Measurements from ENCODE around the gene ECPAS. TPM values are rescaled to one million over a fixed set of nuclear protein-coding genes. Genes with fewer than 3 reads are reported as not detected.

The ECPAS gene, protein sequence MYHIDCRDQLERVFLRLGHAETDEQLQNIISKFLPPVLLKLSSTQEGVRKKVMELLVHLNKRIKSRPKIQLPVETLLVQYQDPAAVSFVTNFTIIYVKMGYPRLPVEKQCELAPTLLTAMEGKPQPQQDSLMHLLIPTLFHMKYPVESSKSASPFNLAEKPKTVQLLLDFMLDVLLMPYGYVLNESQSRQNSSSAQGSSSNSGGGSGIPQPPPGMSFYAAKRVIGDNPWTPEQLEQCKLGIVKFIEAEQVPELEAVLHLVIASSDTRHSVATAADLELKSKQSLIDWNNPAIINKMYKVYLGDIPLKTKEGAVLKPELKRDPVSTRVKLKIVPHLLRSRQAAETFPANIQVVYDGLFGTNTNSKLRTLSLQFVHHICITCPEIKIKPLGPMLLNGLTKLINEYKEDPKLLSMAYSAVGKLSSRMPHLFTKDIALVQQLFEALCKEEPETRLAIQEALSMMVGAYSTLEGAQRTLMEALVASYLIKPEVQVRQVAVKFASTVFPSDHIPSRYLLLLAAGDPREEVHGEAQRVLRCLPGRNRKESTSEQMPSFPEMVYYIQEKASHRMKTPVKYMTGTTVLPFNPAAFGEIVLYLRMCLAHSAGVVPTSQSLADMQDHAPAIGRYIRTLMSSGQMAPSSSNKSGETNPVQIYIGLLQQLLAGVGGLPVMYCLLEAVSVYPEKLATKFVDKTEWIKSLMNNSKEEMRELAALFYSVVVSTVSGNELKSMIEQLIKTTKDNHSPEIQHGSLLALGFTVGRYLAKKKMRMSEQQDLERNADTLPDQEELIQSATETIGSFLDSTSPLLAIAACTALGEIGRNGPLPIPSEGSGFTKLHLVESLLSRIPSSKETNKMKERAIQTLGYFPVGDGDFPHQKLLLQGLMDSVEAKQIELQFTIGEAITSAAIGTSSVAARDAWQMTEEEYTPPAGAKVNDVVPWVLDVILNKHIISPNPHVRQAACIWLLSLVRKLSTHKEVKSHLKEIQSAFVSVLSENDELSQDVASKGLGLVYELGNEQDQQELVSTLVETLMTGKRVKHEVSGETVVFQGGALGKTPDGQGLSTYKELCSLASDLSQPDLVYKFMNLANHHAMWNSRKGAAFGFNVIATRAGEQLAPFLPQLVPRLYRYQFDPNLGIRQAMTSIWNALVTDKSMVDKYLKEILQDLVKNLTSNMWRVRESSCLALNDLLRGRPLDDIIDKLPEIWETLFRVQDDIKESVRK (N-terminal part only)
- 10 to 100 TPM; 61.4 to 92.8 (median 75.0) TPM for total RNA-seq
- polyA plus RNA-seq, result 10 to 100 TPM; 17.4 to 24.3 (median 19.9) TPM

DNA sequence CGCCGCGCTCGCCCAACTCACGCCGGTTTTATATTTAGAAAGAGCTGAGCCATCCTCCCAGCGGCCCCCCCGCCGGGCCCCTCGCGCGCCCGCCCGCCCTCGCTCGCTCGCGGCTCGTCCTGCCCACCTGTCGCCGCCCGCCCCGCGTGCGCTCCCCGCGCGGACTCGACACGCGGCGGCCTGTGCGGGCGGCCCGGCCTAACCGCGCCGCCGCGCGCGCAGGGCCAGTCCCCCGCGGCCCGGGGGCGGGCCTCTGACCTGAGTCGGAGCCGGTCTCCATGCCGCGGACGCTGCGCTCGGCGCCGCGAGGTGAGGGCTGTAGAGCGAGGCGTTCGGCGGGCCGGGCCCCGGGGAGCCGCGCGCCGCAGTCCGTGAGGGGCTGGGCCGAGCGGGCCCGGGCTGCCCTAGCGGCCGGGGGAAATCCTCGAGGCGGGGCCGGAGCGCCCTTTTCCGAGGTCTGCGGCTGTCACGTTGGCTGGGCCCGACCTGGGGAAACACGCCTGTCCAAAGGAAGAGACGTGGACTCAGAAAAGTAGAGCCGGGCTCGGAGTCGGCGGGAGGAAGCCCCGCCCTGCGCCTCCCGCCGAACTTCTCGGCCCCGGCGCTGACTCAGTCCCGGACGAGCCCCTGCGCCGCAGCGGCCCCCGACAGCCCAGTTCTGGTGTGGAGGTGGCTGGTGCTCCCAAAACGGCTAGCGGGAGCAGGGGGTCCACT lies at the start of gene ECPAS:
TSS of gene ECPAS (minus strand) at position 526 of the 714 bp plus-strand sequence. CDS start 11,465 bp downstream, outside the sequence.
- 1% methylated on average over 101 of the region's 101 CpGs for WGBS, 2 donors
- Histone ChIP-seq H3K4me1 (peaks cover 0 to 38% (median 20%) of the 10 kb centered on the region in 4 donors), H3K27me3 (no peaks in the 10 kb centered on the region), H3K4me3 (peak within 1 kb of the TSS; percentile 68 to 98 (median 90)), H3K36me3 (no peaks in the 10 kb centered on the region), H3K27ac (peak within 1 kb of the TSS; percentile 98 to 100 (median 99)), H3K9me3 (no peaks in the 10 kb centered on the region)
- TF ChIP-seq POLR2A (IDR thresholded peaks at IDR 0.05) (peak in 1 of 2 donors; percentile 9), POLR2AphosphoS5 (IDR thresholded peaks at IDR 0.05) (peak; percentile 20 to 65 (median 54)), EP300 (IDR thresholded peaks at IDR 0.05) (no peak)
- TF ChIP-seq, protein P1, sequence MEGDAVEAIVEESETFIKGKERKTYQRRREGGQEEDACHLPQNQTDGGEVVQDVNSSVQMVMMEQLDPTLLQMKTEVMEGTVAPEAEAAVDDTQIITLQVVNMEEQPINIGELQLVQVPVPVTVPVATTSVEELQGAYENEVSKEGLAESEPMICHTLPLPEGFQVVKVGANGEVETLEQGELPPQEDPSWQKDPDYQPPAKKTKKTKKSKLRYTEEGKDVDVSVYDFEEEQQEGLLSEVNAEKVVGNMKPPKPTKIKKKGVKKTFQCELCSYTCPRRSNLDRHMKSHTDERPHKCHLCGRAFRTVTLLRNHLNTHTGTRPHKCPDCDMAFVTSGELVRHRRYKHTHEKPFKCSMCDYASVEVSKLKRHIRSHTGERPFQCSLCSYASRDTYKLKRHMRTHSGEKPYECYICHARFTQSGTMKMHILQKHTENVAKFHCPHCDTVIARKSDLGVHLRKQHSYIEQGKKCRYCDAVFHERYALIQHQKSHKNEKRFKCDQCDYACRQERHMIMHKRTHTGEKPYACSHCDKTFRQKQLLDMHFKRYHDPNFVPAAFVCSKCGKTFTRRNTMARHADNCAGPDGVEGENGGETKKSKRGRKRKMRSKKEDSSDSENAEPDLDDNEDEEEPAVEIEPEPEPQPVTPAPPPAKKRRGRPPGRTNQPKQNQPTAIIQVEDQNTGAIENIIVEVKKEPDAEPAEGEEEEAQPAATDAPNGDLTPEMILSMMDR (IDR thresholded peaks at IDR 0.05), result no peak
- intact Hi-C loops (cut with DNase I), result loop anchor here (1.0 to 10.0 kb wide), 4 partner anchors 41 to 898 kb away; partner anchors contain the start of genes HSDL2, PTBP3 and ZNF483
- peak; percentile 88 for DNase-seq

DNA sequence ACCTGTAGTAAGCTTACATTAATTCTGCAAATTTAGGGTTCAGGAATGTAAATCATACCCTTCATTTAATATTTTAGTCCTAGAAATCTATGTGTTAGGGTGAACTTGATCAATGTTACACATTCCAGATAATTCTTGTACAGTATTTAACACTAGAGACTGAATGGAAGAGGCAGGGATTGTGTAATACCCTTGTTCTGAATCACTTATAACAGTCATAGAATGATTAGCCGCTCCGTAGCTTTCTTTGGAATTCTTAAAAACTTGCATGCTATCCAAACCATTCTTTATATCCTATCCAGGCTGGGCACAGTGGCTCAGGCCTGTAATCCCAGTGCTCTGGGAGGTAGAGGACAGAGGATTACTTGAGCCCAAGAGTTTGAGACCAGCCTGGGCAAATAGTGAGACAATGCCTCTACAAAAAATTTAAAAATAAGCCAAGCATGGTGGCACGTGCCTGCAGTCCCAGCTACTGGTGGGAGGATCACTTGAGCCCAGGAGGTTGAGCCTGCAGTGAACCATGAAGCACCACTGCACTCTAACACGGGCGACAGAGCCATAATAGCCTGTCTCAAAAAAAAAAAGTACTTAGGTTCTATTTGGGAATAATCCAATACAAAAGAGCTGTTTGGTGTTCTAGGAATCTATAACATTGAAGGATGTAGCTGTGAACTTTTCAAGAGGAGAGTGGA lies 49.1 kb upstream of the ECPAS start:
- intact Hi-C loops (cut with DNase I), result no loop called here
- no peak for DNase-seq
- H3K27me3 ChIP-seq, result no peaks in the 10 kb centered on the region
- no peak overlapping the region for H3K27ac ChIP-seq
- no peaks in the 10 kb centered on the region for H3K4me1 ChIP-seq
- peaks cover 3 to 24% (median 17%) of the 10 kb centered on the region in 4 donors for H3K9me3 ChIP-seq
- TF ChIP-seq, protein P1 (IDR thresholded peaks at IDR 0.05), result no peak
- TF ChIP-seq POLR2AphosphoS5 (IDR thresholded peaks at IDR 0.05), result no peak
- no peak for TF ChIP-seq POLR2A (IDR thresholded peaks at IDR 0.05)
- no peak for TF ChIP-seq EP300 (IDR thresholded peaks at IDR 0.05)
- peaks cover 26 to 98% (median 37%) of the 10 kb centered on the region in 4 donors for H3K36me3 ChIP-seq
- H3K4me3 ChIP-seq, result no peak overlapping the region
- 88 to 93% methylated on average over 5 of the region's 5 CpGs for WGBS, 2 donors

DNA sequence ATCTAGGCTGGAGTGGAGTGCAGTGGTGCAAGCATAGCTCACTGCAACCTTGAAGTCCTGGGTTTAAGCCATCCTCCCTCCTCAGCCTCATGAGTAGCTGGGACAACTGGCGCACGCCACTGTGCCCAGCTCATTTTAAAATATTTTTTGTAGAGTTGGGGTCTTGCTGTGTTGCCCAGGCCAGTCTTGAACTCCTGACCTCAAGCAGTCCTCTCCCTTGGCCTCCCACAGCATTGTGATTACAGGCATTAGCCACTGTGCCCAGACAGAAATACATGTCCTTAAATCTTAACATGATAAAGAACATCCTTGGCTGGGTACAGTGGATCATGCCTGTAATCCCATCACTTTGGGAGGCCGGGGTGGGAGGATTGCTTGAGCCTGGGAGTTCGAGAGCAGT lies 47.5 kb upstream of the ECPAS start:
- TF ChIP-seq POLR2A (IDR thresholded peaks at IDR 0.05) (no peak), POLR2AphosphoS5 (IDR thresholded peaks at IDR 0.05) (no peak), EP300 (IDR thresholded peaks at IDR 0.05) (no peak)
- TF ChIP-seq, protein P1 (IDR thresholded peaks at IDR 0.05), result no peak
- peaks cover 0 to 3% (median 1%) of the 10 kb centered on the region in 4 donors for H3K4me1 ChIP-seq
- peaks cover 0 to 13% (median 12%) of the 10 kb centered on the region in 4 donors for H3K9me3 ChIP-seq
- H3K27me3 ChIP-seq, result no peaks in the 10 kb centered on the region
- no peak for DNase-seq
- H3K36me3 ChIP-seq, result peaks cover 24 to 92% (median 28%) of the 10 kb centered on the region in 4 donors
- H3K4me3 ChIP-seq, result no peak overlapping the region
- no peak overlapping the region for H3K27ac ChIP-seq
- 82 to 96% methylated on average over 4 of the region's 4 CpGs for WGBS, 2 donors
- intact Hi-C loops (cut with DNase I), result no loop called here
